B cell (primary cell): Measurements from ENCODE around the gene MYO16.

Experiments
- EZH2 ChIP-seq: IDR thresholded peaks from 2 replicates; pipeline ENCODE4 v1.6.1; 2012; ENCODE audit warnings: borderline replicate concordance, low read depth, mild to moderate bottlenecking, moderate library complexity, low read length; ENCODE audit not compliant: insufficient read depth, poor library complexity, severe bottlenecking
- TF ChIP-seq, protein P1 (sequence below): fragments of 200-600 bp; IDR thresholded peaks from one replicate; pipeline ENCODE4 v1.8.0; 2022; ENCODE audit warnings: antibody characterized with exemption, mild to moderate bottlenecking

DNA sequence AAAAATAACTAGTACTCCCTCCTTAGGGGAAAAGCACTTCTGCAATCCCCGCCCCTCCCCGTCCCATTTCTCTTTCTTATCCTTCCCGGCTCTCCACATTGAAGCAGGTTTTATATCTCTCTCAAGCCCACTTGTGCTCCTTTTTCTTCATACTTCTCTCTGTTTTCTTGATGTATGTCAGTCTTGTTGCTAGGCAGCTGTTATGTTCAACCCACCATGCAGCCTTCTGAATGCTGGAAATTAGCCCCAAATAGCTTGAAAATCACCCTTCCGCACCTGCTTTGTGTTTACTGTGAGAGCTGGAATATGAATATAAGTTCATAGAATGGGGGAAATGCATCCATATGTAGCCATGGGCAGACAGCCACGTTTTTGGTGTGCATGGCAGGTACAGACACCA, 461.4 kb downstream of the MYO16 start:
- TF ChIP-seq, protein P1, sequence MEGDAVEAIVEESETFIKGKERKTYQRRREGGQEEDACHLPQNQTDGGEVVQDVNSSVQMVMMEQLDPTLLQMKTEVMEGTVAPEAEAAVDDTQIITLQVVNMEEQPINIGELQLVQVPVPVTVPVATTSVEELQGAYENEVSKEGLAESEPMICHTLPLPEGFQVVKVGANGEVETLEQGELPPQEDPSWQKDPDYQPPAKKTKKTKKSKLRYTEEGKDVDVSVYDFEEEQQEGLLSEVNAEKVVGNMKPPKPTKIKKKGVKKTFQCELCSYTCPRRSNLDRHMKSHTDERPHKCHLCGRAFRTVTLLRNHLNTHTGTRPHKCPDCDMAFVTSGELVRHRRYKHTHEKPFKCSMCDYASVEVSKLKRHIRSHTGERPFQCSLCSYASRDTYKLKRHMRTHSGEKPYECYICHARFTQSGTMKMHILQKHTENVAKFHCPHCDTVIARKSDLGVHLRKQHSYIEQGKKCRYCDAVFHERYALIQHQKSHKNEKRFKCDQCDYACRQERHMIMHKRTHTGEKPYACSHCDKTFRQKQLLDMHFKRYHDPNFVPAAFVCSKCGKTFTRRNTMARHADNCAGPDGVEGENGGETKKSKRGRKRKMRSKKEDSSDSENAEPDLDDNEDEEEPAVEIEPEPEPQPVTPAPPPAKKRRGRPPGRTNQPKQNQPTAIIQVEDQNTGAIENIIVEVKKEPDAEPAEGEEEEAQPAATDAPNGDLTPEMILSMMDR = no peak
- TF ChIP-seq EZH2 = no peak
